Endothelial cell of coronary artery (primary cell): Measurements from ENCODE around the gene APOA5. TPM values are rescaled to one million over a fixed set of nuclear protein-coding genes. Genes with fewer than 3 reads are reported as not detected.

Source experiments
- total RNA-seq: library from RNA; depleted of rRNA; stranded (reverse); fragments of >200 nt; gene quantifications from 2 replicates; pipeline ENCODE4 v1.2.3, GENCODE V29; 2014

Gene APOA5, protein sequence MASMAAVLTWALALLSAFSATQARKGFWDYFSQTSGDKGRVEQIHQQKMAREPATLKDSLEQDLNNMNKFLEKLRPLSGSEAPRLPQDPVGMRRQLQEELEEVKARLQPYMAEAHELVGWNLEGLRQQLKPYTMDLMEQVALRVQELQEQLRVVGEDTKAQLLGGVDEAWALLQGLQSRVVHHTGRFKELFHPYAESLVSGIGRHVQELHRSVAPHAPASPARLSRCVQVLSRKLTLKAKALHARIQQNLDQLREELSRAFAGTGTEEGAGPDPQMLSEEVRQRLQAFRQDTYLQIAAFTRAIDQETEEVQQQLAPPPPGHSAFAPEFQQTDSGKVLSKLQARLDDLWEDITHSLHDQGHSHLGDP
- not detected in 2 replicates for total RNA-seq

DNA sequence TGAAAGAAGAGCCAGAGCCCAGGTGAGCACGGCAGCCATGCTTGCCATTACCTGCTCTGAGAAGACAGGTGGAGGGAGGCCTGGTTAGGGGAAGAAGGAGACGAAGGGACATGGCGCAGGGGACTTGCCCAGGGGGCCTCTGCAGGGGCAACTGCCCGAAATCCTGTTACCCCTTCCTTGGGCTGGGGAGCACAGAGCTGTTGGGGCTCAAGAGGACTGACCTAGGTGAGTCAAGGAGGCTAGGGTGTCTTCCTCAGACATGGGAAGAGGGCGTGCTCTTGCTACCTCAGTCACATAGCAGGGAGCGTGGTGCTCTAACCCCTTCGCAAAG is at the start of gene APOA5:
TSS of gene APOA5 (minus strand) at position 67 of the 331 bp plus-strand sequence. CDS start at position 48, 19 bp downstream.

GRCh38 chr11:116837231-116838091 is 45.8 kb upstream of the APOA5 start, which contains the start of gene APOA1:
Gene APOA1 (minus strand): TSS chr11:116837622. CDS start chr11:116837387, 235 bp downstream.

DNA sequence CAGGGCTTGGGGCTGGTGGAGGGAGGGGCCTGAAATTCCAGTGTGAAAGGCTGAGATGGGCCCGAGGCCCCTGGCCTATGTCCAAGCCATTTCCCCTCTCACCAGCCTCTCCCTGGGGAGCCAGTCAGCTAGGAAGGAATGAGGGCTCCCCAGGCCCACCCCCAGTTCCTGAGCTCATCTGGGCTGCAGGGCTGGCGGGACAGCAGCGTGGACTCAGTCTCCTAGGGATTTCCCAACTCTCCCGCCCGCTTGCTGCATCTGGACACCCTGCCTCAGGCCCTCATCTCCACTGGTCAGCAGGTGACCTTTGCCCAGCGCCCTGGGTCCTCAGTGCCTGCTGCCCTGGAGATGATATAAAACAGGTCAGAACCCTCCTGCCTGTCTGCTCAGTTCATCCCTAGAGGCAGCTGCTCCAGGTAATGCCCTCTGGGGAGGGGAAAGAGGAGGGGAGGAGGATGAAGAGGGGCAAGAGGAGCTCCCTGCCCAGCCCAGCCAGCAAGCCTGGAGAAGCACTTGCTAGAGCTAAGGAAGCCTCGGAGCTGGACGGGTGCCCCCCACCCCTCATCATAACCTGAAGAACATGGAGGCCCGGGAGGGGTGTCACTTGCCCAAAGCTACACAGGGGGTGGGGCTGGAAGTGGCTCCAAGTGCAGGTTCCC is 38.0 kb upstream of the APOA5 start, which contains the start of gene APOC3:
TSS of gene APOC3 (plus strand) at position 383 of the 659 bp plus-strand sequence. CDS start 676 bp downstream, outside the sequence.

DNA sequence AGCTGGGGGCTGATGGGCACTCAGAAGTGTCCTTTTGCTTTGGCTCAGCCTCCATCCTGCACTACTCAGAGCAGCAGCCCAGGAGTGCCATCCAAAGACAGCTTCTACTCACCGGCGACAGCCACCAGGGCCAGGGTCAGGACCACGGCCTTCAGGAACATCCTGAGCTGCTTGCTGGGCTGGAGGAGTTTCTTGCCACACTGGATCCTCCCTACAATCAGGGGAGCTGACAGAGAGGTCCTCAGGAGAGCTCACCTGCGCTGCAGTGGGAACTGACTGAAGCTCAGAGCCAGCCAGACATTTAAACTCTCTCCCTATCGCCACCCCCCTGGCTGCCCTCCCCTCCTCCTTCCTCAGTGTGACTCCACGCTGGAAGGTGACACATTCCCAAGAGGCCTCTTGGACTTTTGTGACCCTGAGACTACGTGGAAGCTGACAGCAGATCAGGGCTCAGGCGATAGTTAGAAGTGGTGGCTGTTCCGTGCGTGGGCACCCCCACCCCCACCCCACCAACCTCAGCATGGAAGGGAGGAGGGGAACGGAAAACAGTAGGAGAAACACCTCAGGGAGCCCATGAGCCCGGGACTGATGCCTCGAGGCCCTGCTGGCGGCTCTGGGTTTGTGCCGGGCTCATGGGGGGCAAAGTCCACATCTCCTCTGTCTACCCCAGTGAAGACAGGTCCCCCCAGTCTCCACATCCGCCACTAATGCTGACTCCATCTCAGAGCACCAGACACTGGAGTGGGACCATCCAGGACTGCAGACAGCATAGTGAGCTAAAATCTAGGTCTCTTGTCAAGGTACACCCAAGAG is 31.6 kb upstream of the APOA5 start, which contains the start of gene APOA4:
TSS of gene APOA4 (minus strand) at position 274 of the 813 bp plus-strand sequence. CDS start at position 161, 113 bp downstream.

GRCh38 chr11:116787786-116788486 is 3.7 kb downstream of the APOA5 start, which contains the start of gene ZPR1:
Gene ZPR1 (minus strand): TSS chr11:116788023. CDS start chr11:116787990, 33 bp downstream.

GRCh38 chr11:116772443-116773202 is 19.1 kb downstream of the APOA5 start, which contains the start of gene BUD13:
Gene BUD13 (minus strand): TSS chr11:116772987. CDS start chr11:116772964, 23 bp downstream.

Other genes with a start within 250 kb of the APOA5 start
- 15.2 and 16.4 TPM in 2 replicates for gene BUD13, start 18.9 kb downstream of the APOA5 start, total RNA-seq
- gene ZPR1, start 3.9 kb downstream of the APOA5 start, total RNA-seq = 39.2 and 47.4 TPM in 2 replicates
- gene APOA4, start 31.4 kb upstream of the APOA5 start, total RNA-seq = not detected in 2 replicates
- not detected in 2 replicates for gene APOC3, start 38.0 kb upstream of the APOA5 start, total RNA-seq
- 0.09 and 0.19 TPM in 2 replicates for gene APOA1, start 45.7 kb upstream of the APOA5 start, total RNA-seq